ENCODE measurements around the gene PPP1R12A. TPM values are rescaled to one million over a fixed set of nuclear protein-coding genes. Genes with fewer than 3 reads are reported as not detected.
"Not testable (repeated sequence)": the region's sequence is repeated elsewhere in the genome, so short reads cannot be mapped to it uniquely, and the experiment has no call there.

Gene PPP1R12A
- total and polyA plus RNA-seq, 12 donors = 11.5 to 73.5 (median 58.6) TPM

DNA sequence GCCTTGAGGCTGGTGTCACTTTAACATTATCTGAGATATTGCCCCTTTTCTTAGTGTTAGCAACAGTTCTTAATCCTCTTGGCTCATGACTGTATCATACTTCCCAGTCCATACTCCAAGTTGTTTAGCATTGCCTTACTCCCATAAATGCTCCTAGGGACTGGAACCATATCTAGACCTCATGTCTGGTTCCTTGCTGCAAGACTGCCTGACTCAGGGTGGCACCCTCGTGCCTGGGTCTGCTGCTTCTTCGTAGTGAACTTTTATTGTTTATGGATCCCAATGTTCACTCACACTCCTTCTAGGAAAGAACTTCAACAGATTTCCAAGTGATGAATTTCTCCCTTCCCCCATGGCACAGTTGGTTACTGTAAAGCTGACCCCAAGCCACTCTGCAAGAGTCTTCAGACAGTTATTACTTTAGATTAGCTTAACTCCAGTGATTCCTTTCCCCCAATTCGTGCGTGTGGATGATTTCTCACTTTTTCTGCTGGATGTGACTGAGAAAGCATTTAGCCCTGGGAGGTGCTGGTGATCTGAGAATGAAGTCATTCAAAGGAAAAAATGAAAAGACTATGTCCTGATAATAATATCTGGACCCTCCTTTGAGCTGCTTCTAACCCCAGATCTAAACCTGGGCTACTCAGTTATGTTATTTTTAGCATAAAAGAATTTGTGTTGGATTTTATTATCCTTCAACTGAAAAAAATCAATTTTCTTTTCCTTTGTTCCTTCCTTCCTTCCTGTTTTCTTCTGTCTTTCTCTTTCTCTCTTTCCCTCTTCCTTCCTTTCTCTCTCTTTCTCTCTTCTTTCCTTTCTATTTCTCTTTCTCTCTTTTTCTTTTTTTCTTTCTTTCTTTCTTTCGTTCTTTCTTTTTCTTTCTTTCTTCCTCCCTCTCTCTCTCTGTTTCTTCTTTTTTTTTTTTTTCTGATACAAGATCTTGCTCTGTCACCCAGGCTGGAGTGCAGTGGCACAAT lies 47.5 kb upstream of the PPP1R12A start:
- H3K9me3 ChIP-seq = no peaks in the 10 kb centered on the region
- peaks cover 0 to 11% (median 0%) of the 10 kb centered on the region in 9 donors for H3K4me1 ChIP-seq
- no peak overlapping the region for H3K4me3 ChIP-seq
- H3K36me3 ChIP-seq = no peaks in the 10 kb centered on the region
- intact Hi-C loops (cut with DNase I) = no loop called here
- DNase-seq (no peak), ATAC-seq (no peak)
- H3K27ac ChIP-seq = no peak overlapping the region
- no peaks in the 10 kb centered on the region for H3K27me3 ChIP-seq
- no peak for TF ChIP-seq CTCF (IDR thresholded peaks at IDR 0.05)
- 56 to 58% methylated on average over 5 of the region's 5 CpGs for WGBS, 2 donors

DNA sequence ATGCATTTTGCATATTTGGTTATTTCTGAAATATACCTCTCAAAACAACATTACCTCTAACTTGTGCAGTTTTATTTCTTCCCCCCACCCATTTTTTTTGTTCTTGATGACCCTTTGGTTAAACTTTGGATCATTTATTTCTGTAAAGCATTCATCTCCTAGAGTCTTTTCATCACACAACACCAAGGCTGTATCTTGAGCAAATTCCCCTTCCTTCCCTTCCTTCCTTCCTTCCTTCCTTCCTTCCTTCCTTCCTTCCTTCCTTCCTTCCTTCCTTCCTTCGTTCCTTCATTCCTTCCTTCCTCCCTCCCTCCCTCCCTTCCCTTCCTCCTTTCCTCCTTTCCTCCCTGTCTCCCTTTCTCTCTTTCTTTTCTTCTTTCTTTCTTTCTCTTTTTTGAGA lies 43.8 kb upstream of the PPP1R12A start:
- Histone ChIP-seq H3K4me3 (no peak overlapping the region), H3K36me3 (no peaks in the 10 kb centered on the region), H3K9me3 (no peaks in the 10 kb centered on the region), H3K27ac (no peak overlapping the region), H3K4me1 (peaks cover 0 to 14% (median 0%) of the 10 kb centered on the region in 9 donors), H3K27me3 (no peaks in the 10 kb centered on the region)
- WGBS, 2 donors = 45 to 53% methylated on average over 1 of the region's 1 CpG
- ATAC-seq (no peak), DNase-seq (no peak)
- intact Hi-C loops (cut with DNase I) = no loop called here
- no peak for TF ChIP-seq CTCF (IDR thresholded peaks at IDR 0.05)

- H3K36me3 ChIP-seq; H3K27me3 ChIP-seq; intact Hi-C loops (cut with DNase I); H3K4me3 ChIP-seq; H3K27ac ChIP-seq; DNase-seq; ATAC-seq; H3K9me3 ChIP-seq: not testable (repeated sequence)
- 89 to 95% methylated on average over 1 to 3 of the region's 3 CpGs for WGBS, 2 donors
- peaks cover 0 to 16% (median 0%) of the 10 kb centered on the region in 9 donors for H3K4me1 ChIP-seq
These were observed 43.1 kb upstream of the PPP1R12A start for GRCh38 chr12:79977856-79978460.

GRCh38 chr12:79975143-79975542 lies 40.2 kb upstream of the PPP1R12A start:
- Histone ChIP-seq H3K4me3 (no peak overlapping the region), H3K27ac (no peak overlapping the region), H3K27me3 (no peaks in the 10 kb centered on the region), H3K9me3 (no peaks in the 10 kb centered on the region), H3K36me3 (no peaks in the 10 kb centered on the region), H3K4me1 (peaks cover 0 to 16% (median 0%) of the 10 kb centered on the region in 9 donors)
- DNase-seq = no peak
- ATAC-seq = no peak
- TF ChIP-seq CTCF (IDR thresholded peaks at IDR 0.05) = no peak
- intact Hi-C loops (cut with DNase I) = no loop called here
- WGBS, 2 donors = 92 to 93% methylated on average over 5 of the region's 5 CpGs
